Endothelial cell of umbilical vein (primary cell): Measurements from ENCODE around the gene TTLL9. TPM values are rescaled to one million over a fixed set of nuclear protein-coding genes. Genes with fewer than 3 reads are reported as not detected.

Experiments
- BruUV-seq: library from RNA; stranded (reverse); fragments of 400-500 nt; replicated peaks from 2 replicates; lab custom pipeline; 2021; lab: Mats Ljungman, UMichigan
- CTCF ChIA-PET: fragments of 300-600, 350-600 bp; sonication (Branson Sonifier 250); formaldehyde crosslinking; loops from one replicate; lab custom pipeline; 2021; ENCODE audit warnings: antibody characterized with exemption, inconsistent platforms; lab: Charles Lee
- POLR2A ChIA-PET: fragments of 300-600, 350-600 bp; sonication (Branson Sonifier 250); formaldehyde crosslinking; loops from one replicate; lab custom pipeline; 2021; ENCODE audit warnings: antibody characterized with exemption, inconsistent platforms; lab: Charles Lee
- DNase-seq: peaks from one replicate; pipeline ENCODE4 v3.0.0-alpha.2; 2011; ENCODE audit warnings: low read depth, low spot score
- FAIRE-seq: peaks from 2 replicates; lab custom pipeline; 2011; peaks lifted over from hg19 to GRCh38; lab: Jason Lieb, UNC
- H2AFZ ChIP-seq: 2 replicates; pipeline ENCODE4 v1.6.0; 2012; ENCODE audit warnings: low read depth, low read length, control low read depth, inconsistent platforms
- H3K27ac ChIP-seq: 2 replicates; pipeline ENCODE4 v1.5.1; 2011; ENCODE audit warnings: low read depth, mild to moderate bottlenecking, control low read depth, low read length, moderate library complexity; ENCODE audit not compliant: insufficient read depth
- H3K27me3 ChIP-seq, 2 experiments: 2 replicates each; pipeline versions ENCODE4 v1.6.0 to v1.6.1; 2011; ENCODE audit warnings: low read length in 2 of 2, mixed read lengths in 1 of 2; ENCODE audit not compliant: control insufficient read depth in 2 of 2, insufficient read depth in 2 of 2
- H3K36me3 ChIP-seq, 2 experiments: 2 replicates in 1 of 2; 3 replicates in 1 of 2; pipeline ENCODE4 v1.5.1; 2011; ENCODE audit warnings: low read length in 2 of 2, mild to moderate bottlenecking in 1 of 2, moderate library complexity in 1 of 2; ENCODE audit not compliant: control insufficient read depth in 2 of 2, insufficient read depth in 2 of 2; ENCODE audit errors: extremely low read depth in 1 of 2
- H3K4me1 ChIP-seq: 3 replicates; pipeline ENCODE4 v1.5.1; 2011; ENCODE audit warnings: mild to moderate bottlenecking, low read length; ENCODE audit not compliant: control insufficient read depth, insufficient read depth; ENCODE audit errors: extremely low read depth
- H3K4me2 ChIP-seq: 2 replicates; pipeline ENCODE4 v1.6.1; 2011; ENCODE audit warnings: low read length, control low read depth, mixed read lengths; ENCODE audit not compliant: insufficient read depth
- H3K4me3 ChIP-seq, 3 experiments: fragments of 200-600 bp in 1 of 3; sonication (generic), shearing (Covaris generic) in 1 of 3; replicated peaks in 1 of 3; 2 replicates each; pipeline ENCODE4 v1.5.1; 2011 to 2016; ENCODE audit warnings: control low read depth in 3 of 3, low read length in 3 of 3, mild to moderate bottlenecking in 2 of 3, inconsistent platforms in 1 of 3, low read depth in 1 of 3, moderate library complexity in 1 of 3; ENCODE audit not compliant: insufficient read depth in 1 of 3
- H3K79me2 ChIP-seq: 2 replicates; pipeline ENCODE4 v1.6.0; 2012; ENCODE audit warnings: low read length, inconsistent platforms; ENCODE audit not compliant: control insufficient read depth, insufficient read depth
- H3K9ac ChIP-seq: replicated peaks from 2 replicates; pipeline ENCODE3; 2011; ENCODE audit warnings: low read length, control low read depth; ENCODE audit not compliant: insufficient read depth; ENCODE audit errors: extremely low read depth
- H3K9me1 ChIP-seq: replicated peaks from 3 replicates; pipeline ENCODE4 v1.6.0; 2011; ENCODE audit warnings: mild to moderate bottlenecking, low read length; ENCODE audit not compliant: control insufficient read depth, insufficient read depth; ENCODE audit errors: extremely low read depth
- H3K9me3 ChIP-seq: replicated peaks from 2 replicates; pipeline ENCODE4 v1.5.1; 2012; ENCODE audit warnings: low read length, inconsistent platforms; ENCODE audit not compliant: control insufficient read depth, insufficient read depth
- H4K20me1 ChIP-seq: replicated peaks from 2 replicates; pipeline ENCODE3; 2011; ENCODE audit warnings: mild to moderate bottlenecking, low read length; ENCODE audit not compliant: control insufficient read depth, insufficient read depth; ENCODE audit errors: extremely low read depth
- CTCF ChIP-seq, 2 donors: IDR thresholded peaks; 1 replicate in 1 of 2; 2 replicates in 1 of 2; pipeline ENCODE4 v1.5.1; 2011; ENCODE audit warnings: low read length in 2 of 2, mild to moderate bottlenecking in 2 of 2, moderate library complexity in 2 of 2, control low read depth in 1 of 2, inconsistent platforms in 1 of 2, low read depth in 1 of 2; ENCODE audit not compliant: insufficient read depth in 1 of 2; ENCODE audit errors: extremely low read depth in 1 of 2
- EZH2 ChIP-seq: IDR thresholded peaks from 2 replicates; pipeline ENCODE4 v1.6.1; 2012; ENCODE audit warnings: borderline replicate concordance, low read depth, mild to moderate bottlenecking, moderate library complexity, low read length, inconsistent platforms; ENCODE audit not compliant: severe bottlenecking
- FOS ChIP-seq: IDR thresholded peaks from 2 replicates; pipeline ENCODE4 v1.6.1; 2011; ENCODE audit warnings: mild to moderate bottlenecking, low read length, moderate library complexity, borderline replicate concordance; ENCODE audit not compliant: insufficient read depth
- GATA2 ChIP-seq: IDR thresholded peaks from 2 replicates; pipeline ENCODE4 v1.7.0; 2011; ENCODE audit warnings: low read depth, mild to moderate bottlenecking, moderate library complexity, mixed read lengths, low read length; ENCODE audit not compliant: insufficient read length, insufficient read depth
- JUN ChIP-seq: IDR thresholded peaks from 2 replicates; pipeline ENCODE4 v1.6.1; 2011; ENCODE audit warnings: borderline replicate concordance, low read depth; ENCODE audit not compliant: insufficient read length, insufficient read depth
- MAX ChIP-seq: IDR thresholded peaks from 2 replicates; pipeline ENCODE4 v1.6.1; 2011; ENCODE audit not compliant: insufficient read depth, insufficient read length
- MYC ChIP-seq: IDR thresholded peaks from one replicate; pipeline ENCODE4 v1.6.1; 2011; ENCODE audit warnings: mild to moderate bottlenecking, low read depth, low read length
- POLR2A ChIP-seq: IDR thresholded peaks from 2 replicates; pipeline ENCODE4 v1.6.1; 2012; ENCODE audit warnings: low read depth, mild to moderate bottlenecking, control low read depth, low read length
- dilution Hi-C: fragments of 300-500 bp; cut with MboI; formaldehyde crosslinking; loops from one replicate; pipeline ENCODE4 v1.15.0; 2019; ENCODE audit warnings: low sequenced_read_pairs; ENCODE audit not compliant: extremely low pct_ligation_motif_present
- intact Hi-C: fragments of 100-400 bp; cut with micrococcal nuclease; formaldehyde crosslinking; loops from one replicate; pipeline ENCODE4 v1.10.0; 2022
- polyA plus RNA-seq, 4 experiments: library from polyadenylated mRNA; depleted of rRNA in 3 of 4; stranded (reverse) in 3 of 4; unstranded in 1 of 4; fragments of >200 nt; gene quantifications; 2 replicates each; pipeline versions ENCODE4 v1.2.1 to v1.2.3, GENCODE V29; 2011 to 2012; ENCODE audit warnings: missing spikeins in 1 of 4
- total RNA-seq: library from RNA; stranded (reverse); gene quantifications from 2 replicates; pipeline ENCODE4 v1.2.3, GENCODE V29; 2021

The TTLL9 gene
- total and polyA plus RNA-seq, 2 donors (not counting 3 experiments of a cell fraction or from before 2014, with no cell fraction given), result 0.03 TPM; not detected in 1

GRCh38 chr20:31901615-31902014, 31.2 kb downstream of the TTLL9 start:
- Histone ChIP-seq H3K36me3 (no peaks in the 10 kb centered on the region), H2AFZ (no peak overlapping the region), H3K27ac (no peak overlapping the region), H4K20me1 (no peaks in the 10 kb centered on the region), H3K9me3 (no peaks in the 10 kb centered on the region), H3K4me2 (no peak overlapping the region), H3K4me1 (no peaks in the 10 kb centered on the region), H3K9ac (no peak overlapping the region), H3K79me2 (no peaks in the 10 kb centered on the region), H3K27me3 (peaks cover 2 to 10% of the 10 kb centered on the region in 2 experiments), H3K4me3 (no peak overlapping the region), H3K9me1 (no peaks in the 10 kb centered on the region)
- intact Hi-C loops, result no loop called here
- CTCF ChIA-PET, result no interaction called here
- POLR2A ChIA-PET, result no interaction called here
- no TSS peak for BruUV-seq
- FAIRE-seq, result no peak
- TF ChIP-seq EZH2 (no peak), POLR2A (no peak), FOS (no peak), JUN (no peak), GATA2 (no peak), MAX (no peak), MYC (no peak)
- no peak for DNase-seq
- dilution Hi-C loops, result no loop called here

GRCh38 chr20:31903627-31904386, 33.4 kb downstream of the TTLL9 start:
- peaks cover 2 to 8% of the 10 kb centered on the region in 2 experiments for H3K27me3 ChIP-seq
- H4K20me1 ChIP-seq, result no peaks in the 10 kb centered on the region
- no peak for TF ChIP-seq CTCF (IDR thresholded peaks at IDR 0.05; ENCODE audit: extremely low read depth in 1 of 2, insufficient read depth in 1 of 2, low read depth in 1 of 2, low read length in 2 of 2)
- no peak for TF ChIP-seq POLR2A
- no peak for TF ChIP-seq GATA2
- H3K36me3 ChIP-seq, result no peaks in the 10 kb centered on the region
- intact Hi-C loops, result no loop called here
- no peaks in the 10 kb centered on the region for H3K4me1 ChIP-seq
- H3K79me2 ChIP-seq, result no peaks in the 10 kb centered on the region
- H3K9me1 ChIP-seq, result no peaks in the 10 kb centered on the region
- dilution Hi-C loops, result no loop called here
- ChIA-PET CTCF (no interaction called here), POLR2A (no interaction called here)
- H3K4me3 ChIP-seq, result no peak overlapping the region
- no peak overlapping the region for H3K4me2 ChIP-seq
- no peak overlapping the region for H3K27ac ChIP-seq
- DNase-seq (no peak), FAIRE-seq (no peak)
- no peak overlapping the region for H2AFZ ChIP-seq
- no peak overlapping the region for H3K9ac ChIP-seq
- BruUV-seq, result no TSS peak
- H3K9me3 ChIP-seq, result no peaks in the 10 kb centered on the region
